GM18873 (cell line): ENCODE data around the gene C1QTNF1.

Experiments used
- ATAC-seq: cut with Tn5 transposase; IDR thresholded peaks from one replicate; pipeline ENCODE4 v1.9.1; 2021; ENCODE audit warnings: mild to moderate bottlenecking, moderate library complexity, moderate number of reproducible peaks; ENCODE audit not compliant: unreplicated experiment, low FRiP score

The C1QTNF1 gene

DNA sequence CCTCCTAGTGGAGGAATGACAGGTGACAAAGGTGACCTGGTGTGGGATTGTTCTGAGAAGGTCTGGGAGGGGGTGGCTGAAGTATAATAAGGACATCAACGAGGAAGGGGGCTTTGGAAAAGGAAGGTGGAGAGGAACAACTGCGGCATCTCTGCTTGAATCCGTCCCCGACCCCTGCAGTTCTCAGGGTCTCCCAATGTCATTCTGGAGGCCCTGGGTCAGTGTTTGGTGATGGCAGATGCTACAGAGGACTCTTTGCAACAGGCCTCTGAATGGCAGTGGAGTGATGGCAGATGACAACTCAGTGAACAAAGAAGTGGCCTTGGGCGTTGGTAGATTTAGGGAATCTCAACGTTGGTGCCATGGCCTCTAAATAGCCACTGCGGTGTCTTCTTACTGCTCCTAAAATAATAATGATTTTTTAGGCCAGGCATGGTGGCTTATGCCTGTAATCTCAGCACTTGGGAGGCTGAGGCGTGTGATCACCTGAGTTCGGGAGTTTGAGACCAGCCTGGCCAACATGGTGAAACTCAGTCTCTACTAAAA, 52.0 kb downstream of the C1QTNF1 start:
- no peak for ATAC-seq

DNA sequence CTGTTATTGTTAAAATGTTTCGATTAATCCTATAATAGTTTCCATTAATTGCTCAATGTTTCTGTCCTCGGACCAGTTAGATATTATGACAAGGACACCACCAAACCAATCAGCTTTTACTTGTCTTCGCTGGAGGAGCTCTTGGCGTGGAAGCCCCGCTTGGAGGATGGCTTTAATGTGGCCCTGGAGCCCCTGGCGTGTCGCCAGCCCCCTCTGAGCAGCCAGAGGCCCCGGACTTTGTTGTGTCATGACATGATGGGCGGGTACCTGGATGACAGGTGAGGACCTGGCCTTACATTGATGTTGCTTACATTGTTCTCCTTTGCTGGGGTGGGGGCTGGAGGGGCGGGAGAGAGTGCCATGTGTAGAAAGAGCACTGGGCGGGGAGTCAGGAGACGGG, 53.6 kb downstream of the C1QTNF1 start:
- no peak for ATAC-seq

- no peak for ATAC-seq
Measured at GRCh38 chr17:79078476-79079190, 54.7 kb downstream of the C1QTNF1 start.

GRCh38 chr17:79079421-79080200, 55.6 kb downstream of the C1QTNF1 start:
- no peak for ATAC-seq

GRCh38 chr17:79080349-79080748, 56.4 kb downstream of the C1QTNF1 start:
- ATAC-seq: no peak

- ATAC-seq: no peak
Measured at GRCh38 chr17:79080761-79081290, 56.9 kb downstream of the C1QTNF1 start.

DNA sequence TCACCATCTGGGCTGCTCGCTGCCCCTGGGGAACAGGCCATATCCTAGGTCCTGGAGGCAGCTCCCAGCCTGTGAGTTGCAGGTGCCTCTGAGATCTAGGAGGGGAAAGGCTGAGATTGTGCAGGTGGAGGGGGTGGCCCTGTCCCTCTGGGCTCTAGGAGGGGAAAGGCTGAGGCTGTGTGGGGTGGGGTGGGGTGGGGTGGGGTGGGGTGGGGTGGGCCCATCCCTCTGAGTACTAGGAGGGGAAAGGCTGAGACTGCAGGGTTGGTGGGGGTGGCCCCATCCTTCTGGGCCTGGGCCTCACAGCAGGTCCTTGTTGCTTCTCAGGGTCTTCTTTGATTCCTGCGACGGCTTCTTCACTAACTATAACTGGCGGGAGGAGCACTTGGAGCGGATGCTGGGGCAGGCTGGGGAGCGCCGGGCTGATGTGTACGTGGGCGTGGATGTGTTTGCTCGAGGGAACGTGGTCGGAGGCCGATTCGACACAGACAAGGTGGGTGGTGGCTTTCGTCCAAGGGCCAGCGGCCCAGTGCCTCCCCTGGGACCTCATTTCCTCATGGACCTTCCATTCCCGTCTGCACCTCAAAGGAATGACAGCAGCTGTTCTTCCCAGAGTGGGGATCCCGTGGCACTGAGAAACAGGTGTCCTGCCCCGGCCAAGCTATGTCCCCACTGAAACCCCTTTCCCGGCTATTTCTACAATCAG, 57.8 kb downstream of the C1QTNF1 start:
- no peak for ATAC-seq

- ATAC-seq: no peak
Measured at GRCh38 chr17:79082311-79083190, 58.6 kb downstream of the C1QTNF1 start.

DNA sequence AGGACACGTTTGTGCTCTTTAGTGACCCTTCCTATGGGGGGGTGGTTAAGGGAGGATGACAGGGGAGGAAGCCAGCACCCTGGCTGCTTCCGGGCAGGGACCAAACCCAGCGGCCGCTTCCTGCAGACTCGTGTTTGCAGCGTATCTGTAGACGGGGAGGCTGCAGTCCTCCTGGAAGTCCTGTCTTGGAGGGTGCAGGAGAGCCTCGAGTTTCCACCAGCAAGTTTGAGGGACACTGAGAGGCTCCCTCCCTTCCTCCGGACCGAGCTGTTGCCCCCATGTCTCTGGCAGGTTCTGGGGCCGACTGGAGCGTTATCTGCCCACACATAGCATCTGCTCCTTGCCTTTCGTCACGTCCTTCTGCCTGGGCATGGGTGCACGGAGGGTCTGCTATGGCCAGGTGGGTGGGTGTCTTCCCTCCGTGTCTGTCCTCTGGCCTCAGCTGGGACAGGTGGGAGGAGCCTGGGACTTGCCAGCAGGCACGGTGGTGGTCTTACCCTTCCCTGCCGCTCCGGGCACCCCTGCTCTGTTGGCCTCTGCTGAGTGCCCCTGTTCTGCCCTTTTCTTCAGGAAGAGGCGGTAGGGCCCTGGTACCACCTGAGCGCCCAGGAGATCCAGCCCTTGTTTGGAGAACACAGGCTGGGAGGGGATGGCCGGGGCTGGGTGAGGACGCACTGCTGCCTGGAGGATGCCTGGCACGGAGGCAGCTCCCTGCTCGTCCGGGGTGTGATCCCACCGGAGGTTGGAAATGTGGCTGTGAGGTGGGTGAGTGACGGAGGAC, 59.4 kb downstream of the C1QTNF1 start:
- no peak for ATAC-seq

DNA sequence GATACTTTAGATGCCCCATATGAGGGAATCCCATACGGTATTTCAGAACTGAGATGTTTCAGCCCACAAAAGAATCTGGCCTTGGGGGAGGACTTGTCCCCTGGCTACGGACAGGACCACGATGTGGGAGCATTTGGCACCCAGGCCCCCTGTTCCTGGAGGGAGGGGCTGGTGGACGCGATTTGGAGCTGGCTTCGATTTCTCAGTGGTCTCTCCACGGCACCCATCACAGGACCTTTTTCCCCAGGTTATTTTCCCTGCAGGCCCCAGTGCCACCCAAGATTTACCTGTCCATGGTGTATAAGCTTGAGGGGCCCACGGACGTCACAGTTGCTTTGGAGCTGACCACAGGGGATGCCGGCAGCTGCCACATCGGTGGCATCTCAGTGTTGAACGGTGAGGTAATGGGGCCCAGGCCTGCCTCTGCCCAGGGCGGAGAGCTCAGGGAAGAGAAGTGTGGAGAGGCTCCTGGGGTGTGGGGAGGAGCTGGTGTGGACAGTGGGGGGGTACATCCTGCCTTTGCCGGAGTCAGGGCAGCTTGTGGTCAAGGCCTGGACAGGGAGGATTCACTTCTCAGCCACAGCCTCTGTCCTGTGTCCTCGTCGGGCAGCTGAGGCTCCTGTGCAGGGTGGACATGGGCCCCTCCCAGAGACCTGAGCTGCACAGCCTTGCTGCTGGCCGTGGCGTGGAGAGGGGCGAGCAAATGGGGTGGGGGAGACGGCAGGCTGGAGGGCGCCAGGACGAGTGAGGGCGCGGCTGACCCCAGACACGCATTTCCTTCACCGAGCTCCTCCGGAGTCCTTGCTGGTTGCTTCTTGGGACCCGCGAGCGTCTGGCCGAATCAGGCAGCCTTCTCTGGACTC, 60.6 kb downstream of the C1QTNF1 start:
- no peak for ATAC-seq

DNA sequence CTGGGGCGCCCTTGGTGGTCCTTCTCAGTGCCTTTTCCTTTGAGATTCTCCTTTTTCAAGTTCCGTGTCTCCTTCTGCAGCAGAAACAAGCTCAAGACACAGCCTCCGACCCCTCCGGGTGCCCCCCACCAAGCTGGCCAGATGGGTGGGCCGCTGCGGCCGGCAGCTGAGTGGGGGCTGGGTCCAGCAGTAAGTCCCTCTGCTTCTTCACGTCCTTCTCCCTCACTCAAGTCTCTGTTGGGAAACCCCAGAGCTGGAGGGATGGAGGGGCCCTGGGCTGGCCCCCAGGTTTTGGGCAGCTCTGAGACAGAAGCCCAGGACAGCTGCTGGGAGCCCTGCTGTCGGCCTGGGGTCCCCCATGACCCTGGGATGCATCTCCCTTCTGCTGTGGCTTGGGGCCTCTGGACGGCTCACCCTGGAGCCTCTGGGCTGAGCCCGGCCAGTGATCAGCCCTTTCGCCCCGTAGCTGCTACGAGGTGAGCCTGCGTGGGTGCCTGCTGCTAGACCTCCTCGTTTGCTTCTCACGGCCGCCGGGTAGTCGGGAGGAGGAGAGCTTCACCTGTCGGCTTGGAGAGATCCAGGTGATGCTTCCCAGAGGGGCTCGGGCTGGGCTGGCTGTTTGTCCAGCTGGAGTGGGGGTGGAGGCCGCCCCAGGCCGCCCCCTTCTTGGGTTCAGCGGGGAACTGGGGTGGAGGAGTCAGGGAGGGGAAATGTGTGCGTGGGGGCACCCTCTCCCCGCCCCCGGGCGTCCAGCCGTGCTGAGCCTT, 61.4 kb downstream of the C1QTNF1 start:
- ATAC-seq: no peak

DNA sequence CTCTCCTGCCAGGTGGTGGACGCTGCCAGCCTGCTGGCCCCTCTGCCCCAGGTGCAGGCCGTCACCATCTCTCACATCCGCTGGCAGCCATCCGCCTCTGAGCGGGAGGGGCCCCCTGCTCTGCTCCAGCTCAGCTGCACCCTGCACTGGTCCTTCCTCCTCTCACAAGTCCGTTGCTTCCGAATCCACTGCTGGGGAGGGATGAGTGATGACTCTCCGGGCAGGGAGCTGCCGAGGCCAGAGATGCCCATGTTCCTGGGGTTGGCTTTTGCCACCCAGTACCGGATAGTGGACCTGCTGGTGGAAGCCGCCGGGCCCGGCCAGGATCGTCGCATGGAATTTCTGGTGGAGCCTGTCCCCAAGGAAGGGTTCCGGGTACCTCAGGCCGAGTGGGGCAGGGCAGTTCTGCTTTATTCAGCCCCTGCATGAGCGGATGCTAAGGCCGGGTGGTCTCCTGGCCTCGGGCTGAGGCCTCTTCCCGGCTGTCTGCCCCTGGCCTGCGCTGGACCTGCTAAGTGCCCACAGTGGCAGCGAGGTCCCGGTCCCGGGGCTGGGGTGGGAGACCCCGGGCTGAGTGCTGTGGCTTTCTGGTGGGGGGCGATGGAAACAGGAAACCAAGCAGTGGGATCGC, 62.1 kb downstream of the C1QTNF1 start:
- ATAC-seq: no peak

GRCh38 chr17:79086609-79087427, 62.8 kb downstream of the C1QTNF1 start:
- no peak for ATAC-seq

DNA sequence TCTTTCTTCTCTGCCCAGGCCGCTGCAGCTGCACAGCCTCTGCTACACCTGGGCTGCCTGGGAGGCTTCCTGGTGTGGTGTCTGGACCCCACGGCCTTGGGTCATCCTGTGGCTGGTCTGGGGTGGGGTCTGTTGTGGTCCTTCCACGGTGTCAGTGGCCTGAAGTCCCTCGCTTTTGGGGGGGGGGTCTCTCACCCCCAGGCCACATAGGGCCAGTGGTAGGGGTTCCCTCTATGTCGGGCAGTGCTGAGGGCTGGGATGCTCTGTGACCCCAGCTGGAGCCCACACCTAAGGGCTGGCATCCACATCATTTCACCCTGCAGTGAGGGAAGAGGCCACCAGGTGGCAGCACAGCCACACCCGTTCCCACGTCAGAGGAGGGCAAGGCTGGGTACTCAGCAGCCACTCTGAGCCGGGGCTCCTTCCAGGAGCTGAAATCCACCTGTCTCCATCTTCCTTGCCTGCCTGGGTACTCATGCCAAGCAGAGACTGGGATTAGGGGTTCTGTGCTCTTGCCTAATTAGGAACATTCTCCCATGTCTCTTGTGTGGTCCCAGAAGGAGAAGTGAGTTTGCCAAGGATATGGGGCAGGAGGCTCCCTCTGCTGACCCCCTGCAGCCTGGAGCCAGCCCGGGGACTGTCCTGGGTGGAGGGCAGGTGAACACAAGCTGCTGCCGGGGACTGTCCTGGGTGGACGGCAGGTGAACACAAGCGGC, 63.6 kb downstream of the C1QTNF1 start:
- no peak for ATAC-seq

GRCh38 chr17:79088247-79088996, 64.5 kb downstream of the C1QTNF1 start:
- no peak for ATAC-seq
